Heart right ventricle (tissue), 16 donors: ENCODE results near the gene SBF2. TPM values are rescaled to one million over a fixed set of nuclear protein-coding genes. Genes with fewer than 3 reads are reported as not detected.

ENCODE experiments used
- ATAC-seq, 8 donors: fragments of 200-7000 bp; cut with Tn5 transposase; one replicate each; pipeline ENCODE4 v1.9.1; 2020; ENCODE audit warnings: mild to moderate bottlenecking in 8 of 8, moderate library complexity in 8 of 8, moderate number of reproducible peaks in 1 of 8
- DNase-seq, 2 donors: peaks; one replicate each; pipeline ENCODE4 v3.0.0-alpha.2; 2020
- H3K27ac ChIP-seq, 10 donors: fragments of 200-600 bp; sonication (generic) in 2 of 10; one replicate each; pipeline versions ENCODE4 v1.5.0 to v1.8.0; 2020 to 2022; ENCODE audit warnings: mild to moderate bottlenecking in 3 of 10
- H3K27me3 ChIP-seq, 7 donors: fragments of 200-600 bp; one replicate each; pipeline ENCODE4 v1.8.0; 2021 to 2022; ENCODE audit warnings: mild to moderate bottlenecking in 2 of 7
- H3K36me3 ChIP-seq, 9 donors: fragments of 200-600 bp; sonication (generic) in 1 of 9; one replicate each; pipeline versions ENCODE4 v1.5.0 to v1.8.0; 2020 to 2022; ENCODE audit warnings: mild to moderate bottlenecking in 2 of 9
- H3K4me1 ChIP-seq, 9 donors: fragments of 200-600 bp; sonication (generic) in 1 of 9; one replicate each; pipeline versions ENCODE4 v1.5.0 to v1.8.0; 2020 to 2022; ENCODE audit warnings: mild to moderate bottlenecking in 4 of 9
- H3K4me3 ChIP-seq, 10 donors: fragments of 200-600 bp; sonication (generic) in 2 of 10; one replicate each; pipeline versions ENCODE4 v1.5.0 to v1.8.0; 2020 to 2022; ENCODE audit warnings: mild to moderate bottlenecking in 7 of 10, moderate library complexity in 2 of 10
- H3K9me3 ChIP-seq, 11 donors: fragments of 200-600 bp in 10 of 11; sonication (generic) in 2 of 11; one replicate each; pipeline versions ENCODE4 v1.5.0 to v1.8.0; 2013 to 2022; ENCODE audit warnings: mild to moderate bottlenecking in 2 of 11, control low read depth in 1 of 11, moderate library complexity in 1 of 11
- WGBS, 2 donors: extraction: QIAGEN DNeasy Blood & Tissue Kit; methylation state at CpG; one replicate each; pipeline ENCODE4 v1.1.7; 2013; ENCODE audit warnings: inconsistent platforms in 1 of 2; 5-methylcytosine and 5-hydroxymethylcytosine counted together
- intact Hi-C, 10 donors: fragments of 100-400 bp; cut with DNase I; formaldehyde crosslinking; loops; one replicate each; pipeline versions ENCODE4 v1.11.1 to v1.14.2; 2022
- polyA plus RNA-seq, 2 donors: library from polyadenylated mRNA; stranded (reverse); fragments of 200-250 nt; gene quantifications; one replicate each; pipeline ENCODE4 v1.2.3, GENCODE V29; 2013
- total RNA-seq, 10 donors: library from RNA; stranded (reverse); fragmentation: NEBNext Ultra II Directional in 3 of 10; extraction: Animal tissue kit (Norgen Biotek cat#: 25700) in 3 of 10; gene quantifications; one replicate each; pipeline versions ENCODE4 v1.2.1 to v1.2.4, GENCODE V29; 2021 to 2023
- TF ChIP-seq, protein P1 (sequence below), 9 donors: fragments of 200-600 bp; sonication (generic) in 2 of 9; IDR thresholded peaks; one replicate each; pipeline versions ENCODE4 v1.5.0 to v1.8.0; 2021 to 2022; ENCODE audit warnings: antibody characterized with exemption in 9 of 9, mild to moderate bottlenecking in 5 of 9, moderate library complexity in 1 of 9
- donor health status: Arrhythmogenic right ventricular cardiomyopathy.
- donor health status: ischemic (EF 13 %, LVEDD 7.1; RV severe dilation, severe dysfunction).
- donor health status: healthy with polysubstance abuse.
- donor health status: DM: no; HTN: yes; CAD: no.
- donor health status: DM: no; HTN: no; CAD: no.
- donor health status: ischemic (EF 25% LVEDD 6.9; RV normal size, moderate dysfunction).
- donor health status: ischemic (EF 25% LVEDD 5.7; RV mildly dilated, moderate dysfunction).
- donor health status: healthy.
- donor health status: DM: yes; HTN: yes; CAD: no.
- donor health status: Ischemic cardiomyopathy.
- donor health status: ischemic (EF 35%, LVEDD 5.7; RV mildly dilated, moderate dysfunction).
- donor health status: nonischemic (EF 11% LVEDD 7.7; RV severe dilation, severe dysfunction).
- donor health status: DM: yes; HTN: yes; CAD: no.
- donor health status: PGD.
- donor health status: ischemic (EF 29% LVEDD 5.4; RV normal size, mild dysfunction).
- donor health status: nonischemic (EF 23%, LVEDD 6.1; RV moderate dilation, normal function).

Gene SBF2
- total and polyA plus RNA-seq, 12 donors: 8.9 to 27.1 (median 21.2) TPM

DNA sequence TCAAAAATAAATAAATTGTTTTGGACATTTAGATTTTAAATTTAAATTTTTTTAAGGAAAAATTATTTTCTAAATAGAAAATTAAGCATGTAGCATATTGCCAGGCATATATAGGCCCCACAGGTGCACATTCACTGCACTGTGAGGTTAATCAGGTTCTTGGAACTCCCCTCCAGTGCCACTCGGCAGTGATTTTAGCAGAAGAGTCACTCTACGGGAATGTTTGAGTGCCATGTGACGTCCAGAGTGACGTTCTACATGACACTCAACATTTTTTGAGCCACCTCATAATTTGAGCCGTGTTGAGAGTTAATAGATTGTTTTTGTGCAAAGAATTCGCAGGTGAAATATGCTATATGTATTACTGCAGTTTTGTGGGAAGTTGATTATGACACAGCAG lies 552.8 kb downstream of the SBF2 start:
- H3K9me3 ChIP-seq: peaks cover 0 to 3% (median 0%) of the 10 kb centered on the region in 11 donors
- peaks cover 0 to 30% (median 4%) of the 10 kb centered on the region in 9 donors for H3K4me1 ChIP-seq
- TF ChIP-seq, protein P1, sequence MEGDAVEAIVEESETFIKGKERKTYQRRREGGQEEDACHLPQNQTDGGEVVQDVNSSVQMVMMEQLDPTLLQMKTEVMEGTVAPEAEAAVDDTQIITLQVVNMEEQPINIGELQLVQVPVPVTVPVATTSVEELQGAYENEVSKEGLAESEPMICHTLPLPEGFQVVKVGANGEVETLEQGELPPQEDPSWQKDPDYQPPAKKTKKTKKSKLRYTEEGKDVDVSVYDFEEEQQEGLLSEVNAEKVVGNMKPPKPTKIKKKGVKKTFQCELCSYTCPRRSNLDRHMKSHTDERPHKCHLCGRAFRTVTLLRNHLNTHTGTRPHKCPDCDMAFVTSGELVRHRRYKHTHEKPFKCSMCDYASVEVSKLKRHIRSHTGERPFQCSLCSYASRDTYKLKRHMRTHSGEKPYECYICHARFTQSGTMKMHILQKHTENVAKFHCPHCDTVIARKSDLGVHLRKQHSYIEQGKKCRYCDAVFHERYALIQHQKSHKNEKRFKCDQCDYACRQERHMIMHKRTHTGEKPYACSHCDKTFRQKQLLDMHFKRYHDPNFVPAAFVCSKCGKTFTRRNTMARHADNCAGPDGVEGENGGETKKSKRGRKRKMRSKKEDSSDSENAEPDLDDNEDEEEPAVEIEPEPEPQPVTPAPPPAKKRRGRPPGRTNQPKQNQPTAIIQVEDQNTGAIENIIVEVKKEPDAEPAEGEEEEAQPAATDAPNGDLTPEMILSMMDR (IDR thresholded peaks at IDR 0.05): no peak
- no peak overlapping the region for H3K27ac ChIP-seq
- intact Hi-C loops: loop anchor here in 4 of 10 donors (10.0 kb wide), 4 partner anchors 76 to 206 kb away; partner anchors contain the start of gene SWAP70 (in 1 of the 4)
- H3K4me3 ChIP-seq: no peak overlapping the region
- H3K36me3 ChIP-seq: peaks cover 0 to 92% (median 24%) of the 10 kb centered on the region in 9 donors
- WGBS, 2 donors: 82 to 86% methylated on average over 6 of the region's 6 CpGs
- H3K27me3 ChIP-seq: no peaks in the 10 kb centered on the region
- DNase-seq: no peak
- ATAC-seq: peak in 1 of 8 donors; percentile 55

DNA sequence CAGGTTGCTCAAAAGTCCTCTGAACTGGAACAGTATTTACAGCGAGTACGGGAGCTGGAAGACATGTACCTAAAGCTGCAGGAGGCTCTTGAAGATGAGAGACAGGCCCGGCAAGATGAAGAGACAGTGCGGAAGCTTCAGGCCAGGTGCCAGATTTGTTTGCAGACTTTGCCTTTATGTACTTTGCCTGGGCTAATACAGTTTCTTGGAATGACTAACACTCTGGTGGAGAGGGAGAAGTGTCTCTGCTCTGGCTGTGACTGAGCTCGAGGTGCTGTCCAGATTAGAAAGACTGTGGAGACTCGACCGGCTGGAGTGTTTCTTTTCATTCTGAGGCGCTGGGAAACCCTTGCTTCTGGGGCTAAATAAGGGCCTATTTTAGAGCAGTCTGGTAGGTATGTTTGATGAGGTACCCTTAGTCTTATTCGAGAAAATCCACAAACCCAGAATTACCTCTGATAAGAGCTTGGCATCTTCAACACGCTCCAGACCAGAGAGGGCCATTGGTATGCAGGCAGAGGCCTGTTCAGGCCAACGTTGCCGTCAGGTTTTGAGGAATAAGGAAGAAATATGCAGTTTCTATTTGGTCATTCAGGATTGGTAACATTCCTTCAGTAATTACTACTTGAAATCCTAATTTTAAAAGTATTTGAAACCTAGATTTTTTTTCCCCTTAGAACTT lies 553.7 kb downstream of the SBF2 start:
- TF ChIP-seq, protein P1 (IDR thresholded peaks at IDR 0.05): no peak
- intact Hi-C loops: loop anchor here in 4 of 10 donors (10.0 kb wide), 4 partner anchors 76 to 206 kb away; partner anchors contain the start of gene SWAP70 (in 1 of the 4)
- Histone ChIP-seq H3K4me3 (no peak overlapping the region), H3K27me3 (no peaks in the 10 kb centered on the region), H3K9me3 (peaks cover 0 to 12% (median 4%) of the 10 kb centered on the region in 11 donors), H3K4me1 (peaks cover 0 to 30% (median 4%) of the 10 kb centered on the region in 9 donors), H3K27ac (peak overlapping the region in 1 of 10 donors; percentile 40), H3K36me3 (peaks cover 0 to 93% (median 25%) of the 10 kb centered on the region in 9 donors)
- ATAC-seq (no peak), DNase-seq (no peak)
- 84 to 89% methylated on average over 12 of the region's 12 CpGs for WGBS, 2 donors

DNA sequence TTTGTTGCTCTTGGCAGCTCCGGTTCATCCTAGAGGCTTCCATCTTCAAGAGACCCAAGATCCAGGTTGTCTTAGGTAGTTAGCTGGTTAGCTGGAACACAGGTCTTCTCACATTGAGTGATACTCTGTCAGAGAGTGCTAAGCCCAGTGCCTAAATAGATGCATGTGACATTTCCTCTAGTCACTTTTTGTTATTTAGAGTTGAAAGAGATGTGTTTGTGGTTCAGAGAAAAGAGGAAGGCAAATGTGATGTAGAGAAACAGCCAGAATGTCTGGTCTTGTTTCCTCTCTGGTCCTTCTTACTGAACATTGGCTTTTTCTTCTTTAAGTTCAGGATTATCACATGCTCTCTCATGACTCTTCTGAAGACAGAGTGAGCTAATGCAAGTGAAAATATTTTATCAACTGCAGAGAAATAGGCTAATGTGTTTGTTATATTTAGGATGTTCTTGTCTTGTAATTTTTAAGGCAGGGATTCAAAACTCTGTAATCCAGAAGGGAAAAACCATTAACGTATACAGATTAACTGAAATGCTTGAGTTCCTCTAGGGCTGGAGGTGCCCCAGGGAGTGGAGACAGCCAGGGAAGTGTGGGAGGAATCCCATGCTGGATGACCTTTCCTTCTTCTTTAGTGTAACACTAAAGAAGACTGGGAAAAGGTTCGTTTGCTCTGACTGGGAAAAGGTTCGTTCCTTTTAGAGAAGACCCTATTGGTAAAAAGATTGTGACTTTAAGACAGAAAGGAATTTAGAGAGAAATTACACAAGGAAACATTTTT lies 554.7 kb downstream of the SBF2 start:
- Histone ChIP-seq H3K36me3 (peaks cover 0 to 93% (median 35%) of the 10 kb centered on the region in 9 donors), H3K4me1 (peaks cover 0 to 30% (median 4%) of the 10 kb centered on the region in 9 donors), H3K27me3 (no peaks in the 10 kb centered on the region), H3K4me3 (no peak overlapping the region), H3K27ac (peak overlapping the region in 4 of 10 donors; percentile 1 to 40 (median 30)), H3K9me3 (peaks cover 0 to 15% (median 7%) of the 10 kb centered on the region in 11 donors)
- DNase-seq: no peak
- intact Hi-C loops: no loop called here
- peak in 4 of 8 donors; percentile 20 to 43 (median 36) for ATAC-seq
- whole genome bisulfite sequencing, 2 donors: 66 to 69% methylated on average over 4 of the region's 4 CpGs
- TF ChIP-seq, protein P1 (IDR thresholded peaks at IDR 0.05): no peak

DNA sequence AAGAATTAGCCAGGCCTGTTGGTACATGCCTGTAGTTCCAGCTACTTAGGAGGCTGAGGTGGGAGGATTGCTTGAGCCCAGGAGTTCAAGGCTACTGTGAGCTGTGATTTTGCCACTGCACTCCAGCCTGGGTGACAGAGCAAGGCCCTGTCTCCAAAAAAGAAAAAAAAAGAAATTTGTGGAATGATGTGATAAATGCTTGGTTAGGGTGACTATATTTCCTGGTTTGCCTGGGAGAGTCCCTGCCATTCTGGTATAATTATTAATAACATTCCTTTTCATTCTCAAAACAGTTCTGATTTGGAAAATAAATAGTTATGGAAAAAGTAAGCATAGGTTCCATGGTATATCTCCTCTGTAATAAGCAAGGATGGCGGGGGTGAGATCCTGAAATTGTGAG lies 555.3 kb downstream of the SBF2 start:
- H3K36me3 ChIP-seq: peaks cover 0 to 93% (median 39%) of the 10 kb centered on the region in 9 donors
- DNase-seq: no peak
- no peaks in the 10 kb centered on the region for H3K27me3 ChIP-seq
- peak overlapping the region in 3 of 10 donors; percentile 23 to 40 (median 38) for H3K27ac ChIP-seq
- H3K4me3 ChIP-seq: no peak overlapping the region
- peaks cover 0 to 30% (median 4%) of the 10 kb centered on the region in 9 donors for H3K4me1 ChIP-seq
- TF ChIP-seq, protein P1 (IDR thresholded peaks at IDR 0.05): no peak
- intact Hi-C loops: no loop called here
- no peak for ATAC-seq
- peaks cover 0 to 15% (median 7%) of the 10 kb centered on the region in 11 donors for H3K9me3 ChIP-seq
- WGBS, 2 donors: 95 to 100% methylated on average over 1 of the region's 1 CpG
